NCI-H2227 (cell line): Measurements from ENCODE around the gene XPO1.
"Not testable (repeated sequence)": the region's sequence is repeated elsewhere in the genome, so short reads cannot be mapped to it uniquely, and the experiment has no call there.

Experiments
- DNase-seq: peaks from one replicate; lab custom pipeline; 2025; ENCODE audit not compliant: unreplicated experiment; lab: John Stamatoyannopoulos, UW

XPO1 gene

DNA sequence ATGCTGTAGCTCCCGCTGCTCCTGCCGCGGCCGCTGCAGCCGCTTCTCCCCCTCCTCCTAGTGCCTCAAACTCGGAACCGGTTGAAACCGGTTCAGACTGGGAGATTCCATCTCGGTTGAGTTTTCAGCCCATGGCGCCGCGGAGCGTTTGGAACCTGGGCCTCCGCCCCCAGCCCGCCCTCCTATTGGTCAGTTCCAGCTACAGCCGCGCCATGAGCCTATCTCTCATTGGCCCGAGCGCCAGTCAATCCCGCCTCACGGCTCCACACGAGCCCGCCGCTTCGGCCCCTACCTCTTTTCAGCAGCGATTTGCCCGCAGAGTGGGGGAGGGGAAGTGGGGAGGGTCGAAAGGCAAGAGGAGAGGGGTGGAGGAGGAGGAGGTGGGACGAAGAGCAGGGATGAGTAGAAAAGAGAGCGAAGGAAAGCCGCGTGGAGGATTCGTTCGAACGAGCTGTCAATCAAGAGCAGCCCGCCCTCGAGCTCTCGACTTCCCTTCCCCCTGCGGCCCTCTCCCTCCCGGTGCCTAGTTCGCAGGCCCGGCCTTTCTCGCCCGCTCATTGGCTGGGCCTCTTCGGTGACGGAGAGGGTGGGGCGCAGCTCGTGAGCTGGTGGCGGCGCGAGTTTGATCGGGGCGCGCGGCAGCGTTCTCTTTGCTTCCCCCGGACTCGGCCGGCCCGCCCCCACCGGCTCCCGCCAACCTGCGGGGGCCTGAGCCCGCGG, at the start of gene XPO1:
TSS of gene XPO1 (minus strand) at position 157 of the 720 bp plus-strand sequence. CDS start 4,459 bp downstream, outside the sequence.
- peak; percentile 100 for DNase-seq

DNA sequence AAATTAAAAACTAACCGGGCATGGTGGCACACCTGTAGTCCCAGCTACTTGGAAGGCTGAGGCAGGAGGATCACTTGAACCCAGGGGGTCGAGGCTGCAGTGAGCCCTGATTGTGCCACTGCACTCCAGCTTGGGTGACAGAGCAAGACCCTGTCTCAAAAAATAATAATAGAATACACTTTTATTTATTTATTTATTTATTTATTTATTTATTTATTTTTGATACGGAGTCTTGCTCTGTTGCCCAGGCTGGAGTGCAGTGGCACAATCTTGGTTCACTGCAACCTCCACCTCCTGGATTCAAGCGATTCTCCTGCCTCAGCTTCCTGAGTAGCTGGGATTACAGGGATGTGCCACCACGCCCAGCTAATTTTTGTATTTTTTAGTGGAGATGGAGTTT, 48.8 kb upstream of the XPO1 start:
- DNase-seq, result not testable (repeated sequence)

DNA sequence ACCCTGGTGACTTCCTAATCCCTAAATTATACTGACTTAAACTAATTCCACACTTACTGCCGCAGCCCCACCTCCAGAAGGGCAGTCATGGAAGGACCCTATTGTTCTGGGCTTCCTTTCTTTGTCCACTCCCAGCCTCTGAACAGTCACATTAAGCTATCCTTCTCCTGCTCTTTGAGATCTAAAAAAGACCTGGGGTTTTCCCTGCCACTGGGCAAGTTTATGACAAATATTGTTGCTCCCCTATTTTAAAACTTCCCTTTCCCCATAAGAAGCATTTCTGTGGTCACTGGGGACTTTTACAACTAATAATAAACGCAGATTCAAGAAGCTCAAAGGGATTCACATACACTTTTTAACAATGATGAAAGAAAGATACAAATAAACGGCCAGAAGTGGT, 47.2 kb upstream of the XPO1 start:
- no peak for DNase-seq

DNA sequence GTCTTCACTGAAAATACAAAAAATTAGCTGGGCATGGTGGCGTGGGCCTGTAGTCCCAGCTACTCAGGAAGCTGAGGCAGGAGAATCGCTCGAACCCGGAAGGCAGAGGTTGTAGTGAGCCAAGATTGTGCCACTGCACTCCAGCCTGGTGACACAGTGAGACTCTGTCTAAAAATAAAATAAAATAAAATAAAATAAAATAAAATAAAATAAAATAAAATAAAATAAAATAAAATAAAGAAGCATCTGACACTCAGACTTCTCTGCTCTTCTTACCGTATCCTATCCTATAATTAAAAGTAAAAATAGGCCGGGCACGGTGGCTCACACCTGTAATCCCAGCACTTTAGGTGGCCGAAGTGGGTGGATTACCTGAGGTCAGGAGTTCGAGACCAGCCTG, 46.2 kb upstream of the XPO1 start:
- DNase-seq, result not testable (repeated sequence)

GRCh38 chr2:61582165-61582564, 44.0 kb upstream of the XPO1 start:
- no peak for DNase-seq

- DNase-seq, result no peak
These were observed 43.6 kb upstream of the XPO1 start for GRCh38 chr2:61581716-61582115.

DNA sequence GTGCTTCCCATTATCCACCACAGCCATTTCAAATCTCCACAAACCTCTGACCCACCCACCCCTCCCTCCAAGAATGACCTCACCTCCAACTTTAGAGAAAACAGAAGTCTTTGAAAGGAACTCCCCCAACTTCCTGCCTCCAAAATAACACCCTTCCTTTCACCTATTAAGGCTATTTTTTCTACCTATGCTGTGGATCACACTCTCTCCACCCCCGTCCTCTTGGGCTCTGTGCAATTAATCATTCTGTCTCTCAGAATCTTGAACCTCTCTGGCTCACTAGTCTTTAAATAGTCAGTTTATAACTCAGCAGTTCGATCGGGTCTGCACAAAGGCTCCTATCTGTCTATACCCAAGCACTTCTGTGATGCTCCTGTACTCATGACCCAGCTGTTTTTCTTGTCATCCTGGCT, 37.3 kb upstream of the XPO1 start:
- no peak for DNase-seq

- no peak for DNase-seq
These were observed 28.4 kb upstream of the XPO1 start for GRCh38 chr2:61566566-61566965.

DNA sequence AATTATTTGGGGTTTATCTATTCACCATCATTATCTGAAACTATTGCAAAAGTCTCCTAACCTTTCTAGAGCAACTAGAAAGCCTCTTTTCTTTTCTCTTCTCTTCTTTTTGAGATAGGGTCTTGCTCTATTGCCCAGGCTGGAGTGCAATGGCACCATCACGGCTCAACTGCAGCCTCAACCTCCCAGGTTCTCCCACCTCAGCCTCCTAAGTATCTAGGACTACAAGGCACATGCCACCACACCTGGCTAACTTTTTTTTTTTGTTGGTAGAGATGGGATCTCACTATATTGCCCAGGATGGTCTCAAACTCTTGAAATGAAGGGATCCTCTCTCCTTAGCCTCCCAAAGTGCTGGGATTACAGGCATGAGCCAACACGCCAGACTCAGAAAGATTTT, 24.5 kb upstream of the XPO1 start:
- DNase-seq, result no peak

DNA sequence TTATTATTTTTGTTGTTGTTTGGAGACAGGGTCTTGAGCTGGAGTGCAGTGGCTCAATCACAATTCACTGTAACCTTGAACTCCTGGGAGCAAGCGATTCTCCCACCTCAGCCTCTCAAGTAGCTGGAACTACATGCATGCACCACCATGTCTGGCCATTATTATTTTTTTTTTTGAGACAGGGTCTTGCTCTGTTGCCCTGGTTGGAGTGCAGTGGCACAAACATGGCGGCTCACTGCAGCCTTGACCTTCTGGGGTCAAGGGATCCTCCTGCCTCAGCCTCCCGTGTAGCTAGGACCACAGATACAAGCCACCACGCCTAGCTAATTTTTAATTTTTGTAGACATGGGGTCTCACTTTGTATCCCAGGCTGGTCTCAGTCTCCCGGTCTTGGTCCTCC, 20.0 kb upstream of the XPO1 start:
- no peak for DNase-seq

DNA sequence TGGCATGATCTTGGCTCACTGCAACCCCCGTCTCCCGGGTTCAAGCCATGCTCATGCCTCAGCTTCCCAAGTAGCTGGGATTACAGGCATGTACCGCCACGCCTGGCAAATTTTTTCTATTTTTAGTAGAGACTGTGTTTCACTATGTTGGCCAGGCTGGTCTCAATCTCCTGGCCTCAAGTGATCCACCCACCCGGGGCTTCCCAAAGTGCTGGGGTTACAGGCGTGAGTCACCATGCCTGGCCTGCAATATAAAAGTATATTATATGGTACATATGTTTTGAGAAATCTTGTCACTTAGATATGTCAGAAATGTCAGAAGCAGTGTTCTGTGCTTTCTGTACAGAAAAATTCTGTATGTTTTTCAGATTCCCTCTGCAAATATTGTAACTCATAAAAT, 19.2 kb upstream of the XPO1 start:
- no peak for DNase-seq

- no peak for DNase-seq
These were observed 16.4 kb upstream of the XPO1 start for GRCh38 chr2:61554604-61555003.

DNA sequence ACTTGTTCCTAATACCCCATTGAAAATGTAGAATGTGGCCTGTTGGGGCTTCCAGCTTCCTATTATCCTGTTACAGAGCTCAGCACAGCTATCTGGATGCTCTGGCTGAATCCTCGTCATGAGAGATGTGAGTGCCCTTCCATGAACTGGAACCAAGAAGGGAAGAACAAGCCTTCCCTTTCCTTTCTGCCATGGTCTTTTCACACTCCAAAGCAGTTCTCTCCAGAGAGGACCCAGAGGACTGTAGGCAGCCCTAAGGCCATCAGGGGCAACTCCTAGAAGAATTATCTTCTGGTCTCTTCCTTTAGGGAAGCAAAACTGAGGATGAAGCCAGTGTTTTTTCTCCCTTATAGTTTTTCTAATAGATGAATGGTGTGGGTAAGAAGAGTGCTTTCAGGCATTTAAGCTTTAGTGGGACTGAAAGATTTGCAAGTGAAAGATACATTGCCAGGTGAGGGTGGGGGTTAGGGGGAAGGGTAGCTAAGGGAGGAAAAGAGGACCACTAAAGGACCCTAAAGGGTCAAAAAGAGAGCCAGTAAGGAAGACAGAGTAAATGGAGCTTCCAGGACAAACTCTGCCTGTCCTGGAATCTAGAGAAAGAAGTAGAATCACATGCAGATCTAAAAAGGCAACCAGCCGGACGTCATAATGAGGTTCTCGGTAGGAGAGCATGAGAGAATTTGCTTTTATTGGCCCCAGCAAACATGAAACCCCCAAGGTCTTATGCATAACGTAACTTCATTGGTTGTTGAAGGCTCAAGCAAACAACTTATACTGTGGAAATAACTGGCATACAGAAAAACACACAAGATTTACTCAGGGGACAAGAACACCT, 12.4 kb upstream of the XPO1 start:
- no peak for DNase-seq

GRCh38 chr2:61549546-61549945, 11.4 kb upstream of the XPO1 start:
- no peak for DNase-seq

GRCh38 chr2:61543062-61543461, 4.9 kb upstream of the XPO1 start:
- DNase-seq, result no peak

DNA sequence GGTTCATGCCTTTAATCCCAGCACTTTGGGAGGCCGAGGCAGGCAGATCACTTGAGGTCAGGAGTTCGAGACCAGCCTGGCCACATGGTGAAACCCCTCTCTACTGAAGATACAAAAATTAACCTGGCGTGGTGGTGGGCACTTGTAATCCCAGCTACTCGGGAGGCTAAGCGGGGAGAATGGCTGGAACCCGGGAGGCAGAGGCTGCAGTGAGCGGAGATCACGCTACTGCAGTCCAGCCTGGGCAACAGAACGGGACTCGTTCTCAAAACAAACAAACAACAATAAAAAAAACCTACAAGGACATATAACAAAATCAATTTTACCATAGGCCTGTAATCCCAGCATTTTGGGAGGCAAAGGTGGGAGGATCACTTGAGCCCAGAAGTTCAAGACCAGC, 2.0 kb upstream of the XPO1 start:
- DNase-seq, result not testable (repeated sequence)

DNA sequence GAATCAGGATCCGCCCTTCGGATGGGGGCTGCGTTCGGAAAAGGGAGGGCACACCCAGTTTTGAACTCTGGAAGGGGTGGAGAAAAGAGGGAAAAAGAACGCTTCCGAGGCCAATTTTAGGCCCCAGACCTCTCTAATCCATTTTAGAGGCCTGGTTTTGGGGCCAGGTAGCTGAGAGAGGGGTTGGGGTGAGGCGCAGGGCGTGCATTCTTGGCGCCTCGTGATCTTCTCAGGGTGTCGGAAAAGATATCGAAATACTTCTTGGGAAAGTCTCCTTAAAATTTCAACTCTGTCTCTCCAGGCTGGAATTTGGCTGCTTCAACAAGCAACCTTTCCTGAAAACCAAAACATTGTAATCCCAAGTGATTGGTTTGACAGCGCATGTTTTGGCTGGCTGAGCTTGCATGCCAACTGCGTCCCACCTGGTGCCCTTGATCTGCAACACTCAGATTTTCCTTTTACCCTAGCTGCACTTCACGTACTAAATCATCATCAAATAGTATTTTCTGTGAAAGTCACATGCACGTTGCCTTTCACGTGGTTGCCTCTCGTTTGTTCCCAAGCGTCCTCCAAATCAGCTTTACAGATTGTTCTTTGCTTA, 864 bp upstream of the XPO1 start:
- peak; percentile 78 for DNase-seq

DNA sequence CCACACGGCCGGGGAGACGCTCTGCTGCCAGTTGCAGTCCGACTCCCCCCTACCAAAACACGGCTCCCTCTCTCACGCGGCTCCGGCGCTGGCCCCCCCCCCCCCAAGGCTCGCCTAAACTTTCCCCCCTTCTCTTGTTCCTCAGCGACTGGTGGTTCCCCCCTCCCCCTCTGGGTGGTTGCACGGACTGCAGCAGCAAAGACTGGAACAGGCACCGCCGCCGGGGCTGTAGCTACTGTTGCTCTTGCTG, 281 bp downstream of the XPO1 start:
- DNase-seq, result no peak

DNA sequence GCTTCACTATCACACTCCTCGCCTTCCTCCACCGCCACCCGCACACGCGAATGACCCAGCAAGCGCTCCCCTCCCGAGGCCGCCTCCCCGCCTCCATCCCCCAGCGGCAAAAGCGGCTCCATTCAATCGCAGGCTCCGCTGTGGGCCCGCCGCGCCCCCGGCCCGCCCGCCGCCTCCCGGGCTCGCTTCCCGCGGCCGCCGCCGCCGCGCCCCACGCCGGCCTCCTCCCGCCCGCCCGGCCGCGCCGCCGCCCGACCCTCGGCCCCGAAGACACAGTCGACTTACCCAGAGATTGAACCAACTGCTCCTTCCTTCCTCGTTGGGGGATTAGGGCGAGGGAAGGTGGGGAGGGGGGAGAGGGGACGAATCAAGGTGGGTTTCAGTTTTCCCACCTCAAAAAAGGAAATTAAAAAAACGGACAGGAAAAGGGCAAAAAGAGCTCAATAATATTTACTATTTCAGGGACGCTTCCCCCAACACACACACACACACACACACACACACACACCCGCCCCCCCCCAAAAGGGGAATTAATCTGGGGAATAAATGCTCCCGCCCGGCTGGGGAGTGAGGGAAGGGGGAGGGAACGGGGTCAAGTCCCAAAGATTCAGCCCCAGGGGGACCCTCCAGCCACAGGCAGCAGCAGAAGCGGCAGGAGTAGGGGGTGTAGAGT, 743 bp downstream of the XPO1 start:
- peak; percentile 64 for DNase-seq

DNA sequence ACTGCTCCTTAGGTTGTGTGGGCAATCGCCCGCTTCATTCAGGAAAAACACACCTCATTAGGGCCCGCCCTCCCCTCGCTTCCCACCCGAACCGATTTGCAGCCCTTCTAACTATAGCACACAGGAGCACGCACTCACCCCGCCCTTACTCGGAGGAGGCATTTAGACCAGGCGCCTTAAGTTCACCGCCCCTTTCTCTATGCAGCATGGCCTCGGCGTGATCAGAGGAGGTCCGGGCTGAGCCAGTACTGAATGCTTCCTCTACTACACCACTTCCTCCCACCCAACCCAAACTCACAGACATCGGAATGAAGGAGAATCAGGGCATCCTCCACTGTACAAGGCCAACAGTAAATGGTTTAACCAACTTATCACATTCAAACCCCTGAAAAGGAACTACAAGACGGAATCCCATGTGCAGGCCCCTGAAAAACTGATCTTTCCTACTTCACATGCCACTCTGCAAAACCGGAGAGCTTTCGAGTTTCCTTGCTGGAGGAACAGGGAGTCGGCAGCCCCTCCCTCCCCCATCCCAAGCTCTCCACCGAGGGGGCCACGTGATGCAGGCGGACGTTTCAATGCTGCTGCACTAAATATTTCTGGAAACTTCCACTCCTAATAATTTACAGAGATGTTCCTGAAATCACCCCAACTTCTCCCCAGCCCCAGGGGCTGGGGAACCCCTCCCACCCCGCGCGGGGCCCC, 1.4 kb downstream of the XPO1 start:
- peak; percentile 91 for DNase-seq

- peak; percentile 30 for DNase-seq
These were observed 2.0 kb downstream of the XPO1 start for GRCh38 chr2:61536180-61536571.
